Measurements from ENCODE around the gene TRABD2B. TPM values are rescaled to one million over a fixed set of nuclear protein-coding genes. Genes with fewer than 3 reads are reported as not detected.

TRABD2B gene
- total RNA-seq, 1 experiment from 2014 or later = 10.3 TPM

DNA sequence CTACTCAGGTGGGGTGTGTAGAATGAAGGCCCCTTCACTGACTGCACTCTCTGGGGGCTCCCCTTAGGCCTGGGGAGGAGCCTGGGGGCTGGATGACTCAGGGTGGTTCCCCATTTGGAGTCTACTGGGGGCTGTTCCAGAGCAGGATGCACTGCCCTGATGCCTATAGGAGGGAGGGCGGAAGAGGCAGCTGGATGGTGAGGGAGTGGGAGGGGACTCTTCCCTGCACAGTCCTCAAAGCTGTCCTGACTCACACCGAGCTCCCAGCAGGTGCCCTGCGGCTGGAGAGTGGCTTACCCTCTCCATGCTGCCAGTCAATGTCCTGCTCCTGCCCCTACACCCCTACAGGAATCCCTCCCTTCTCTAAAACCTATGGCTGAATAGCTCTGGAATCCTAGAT is 204.4 kb downstream of the TRABD2B start:
- ChIA-PET POLR2A (no interaction called here), CTCF (no interaction called here)
- no peaks in the 10 kb centered on the region for H3K9me3 Mint-ChIP-seq
- no peaks in the 10 kb centered on the region for H3K27me3 Mint-ChIP-seq (ENCODE audit: low read depth)
- no peak overlapping the region for H3K4me3 Mint-ChIP-seq
- no peak for DNase-seq (ENCODE audit: low spot score)
- TF ChIP-seq, protein P1, sequence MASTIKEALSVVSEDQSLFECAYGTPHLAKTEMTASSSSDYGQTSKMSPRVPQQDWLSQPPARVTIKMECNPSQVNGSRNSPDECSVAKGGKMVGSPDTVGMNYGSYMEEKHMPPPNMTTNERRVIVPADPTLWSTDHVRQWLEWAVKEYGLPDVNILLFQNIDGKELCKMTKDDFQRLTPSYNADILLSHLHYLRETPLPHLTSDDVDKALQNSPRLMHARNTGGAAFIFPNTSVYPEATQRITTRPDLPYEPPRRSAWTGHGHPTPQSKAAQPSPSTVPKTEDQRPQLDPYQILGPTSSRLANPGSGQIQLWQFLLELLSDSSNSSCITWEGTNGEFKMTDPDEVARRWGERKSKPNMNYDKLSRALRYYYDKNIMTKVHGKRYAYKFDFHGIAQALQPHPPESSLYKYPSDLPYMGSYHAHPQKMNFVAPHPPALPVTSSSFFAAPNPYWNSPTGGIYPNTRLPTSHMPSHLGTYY (CRISPR knock-in tag; IDR thresholded peaks at IDR 0.05) = no peak
- TF ChIP-seq TP53 (CRISPR knock-in tag; IDR thresholded peaks at IDR 0.05) (no peak), OVOL2 (CRISPR knock-in tag; IDR thresholded peaks at IDR 0.05; ENCODE audit: borderline replicate concordance) (no peak), ESRRA (CRISPR knock-in tag; IDR thresholded peaks at IDR 0.05; ENCODE audit: borderline replicate concordance) (no peak), SMAD3 (CRISPR knock-in tag; IDR thresholded peaks at IDR 0.05; ENCODE audit: borderline replicate concordance) (no peak), TEAD4 (CRISPR knock-in tag; IDR thresholded peaks at IDR 0.05) (no peak), GTF2I (CRISPR knock-in tag; conservative IDR thresholded peaks at IDR 0.05) (no peak), EMX1 (CRISPR knock-in tag; IDR thresholded peaks at IDR 0.05) (no peak), RORB (CRISPR knock-in tag; IDR thresholded peaks at IDR 0.05) (no peak), JUN (CRISPR knock-in tag; IDR thresholded peaks at IDR 0.05) (no peak), FOXP1 (CRISPR knock-in tag; IDR thresholded peaks at IDR 0.05; ENCODE audit: borderline replicate concordance) (no peak), CBFB (CRISPR knock-in tag; IDR thresholded peaks at IDR 0.05; ENCODE audit: low read depth) (no peak), MYBL2 (CRISPR knock-in tag; IDR thresholded peaks at IDR 0.05) (no peak), ETV6 (CRISPR knock-in tag; IDR thresholded peaks at IDR 0.05) (no peak), ZNF317 (CRISPR knock-in tag; IDR thresholded peaks at IDR 0.05; ENCODE audit: borderline replicate concordance, low read depth) (no peak), GRHL2 (CRISPR knock-in tag; IDR thresholded peaks at IDR 0.05; ENCODE audit: insufficient replicate concordance, severe bottlenecking) (no peak)
- TF ChIP-seq, protein P2, sequence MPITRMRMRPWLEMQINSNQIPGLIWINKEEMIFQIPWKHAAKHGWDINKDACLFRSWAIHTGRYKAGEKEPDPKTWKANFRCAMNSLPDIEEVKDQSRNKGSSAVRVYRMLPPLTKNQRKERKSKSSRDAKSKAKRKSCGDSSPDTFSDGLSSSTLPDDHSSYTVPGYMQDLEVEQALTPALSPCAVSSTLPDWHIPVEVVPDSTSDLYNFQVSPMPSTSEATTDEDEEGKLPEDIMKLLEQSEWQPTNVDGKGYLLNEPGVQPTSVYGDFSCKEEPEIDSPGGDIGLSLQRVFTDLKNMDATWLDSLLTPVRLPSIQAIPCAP (CRISPR knock-in tag; IDR thresholded peaks at IDR 0.05) = no peak
- TF ChIP-seq, protein P3, sequence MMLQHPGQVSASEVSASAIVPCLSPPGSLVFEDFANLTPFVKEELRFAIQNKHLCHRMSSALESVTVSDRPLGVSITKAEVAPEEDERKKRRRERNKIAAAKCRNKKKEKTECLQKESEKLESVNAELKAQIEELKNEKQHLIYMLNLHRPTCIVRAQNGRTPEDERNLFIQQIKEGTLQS (CRISPR knock-in tag; conservative IDR thresholded peaks at IDR 0.05) = no peak
- TF ChIP-seq, protein P4, sequence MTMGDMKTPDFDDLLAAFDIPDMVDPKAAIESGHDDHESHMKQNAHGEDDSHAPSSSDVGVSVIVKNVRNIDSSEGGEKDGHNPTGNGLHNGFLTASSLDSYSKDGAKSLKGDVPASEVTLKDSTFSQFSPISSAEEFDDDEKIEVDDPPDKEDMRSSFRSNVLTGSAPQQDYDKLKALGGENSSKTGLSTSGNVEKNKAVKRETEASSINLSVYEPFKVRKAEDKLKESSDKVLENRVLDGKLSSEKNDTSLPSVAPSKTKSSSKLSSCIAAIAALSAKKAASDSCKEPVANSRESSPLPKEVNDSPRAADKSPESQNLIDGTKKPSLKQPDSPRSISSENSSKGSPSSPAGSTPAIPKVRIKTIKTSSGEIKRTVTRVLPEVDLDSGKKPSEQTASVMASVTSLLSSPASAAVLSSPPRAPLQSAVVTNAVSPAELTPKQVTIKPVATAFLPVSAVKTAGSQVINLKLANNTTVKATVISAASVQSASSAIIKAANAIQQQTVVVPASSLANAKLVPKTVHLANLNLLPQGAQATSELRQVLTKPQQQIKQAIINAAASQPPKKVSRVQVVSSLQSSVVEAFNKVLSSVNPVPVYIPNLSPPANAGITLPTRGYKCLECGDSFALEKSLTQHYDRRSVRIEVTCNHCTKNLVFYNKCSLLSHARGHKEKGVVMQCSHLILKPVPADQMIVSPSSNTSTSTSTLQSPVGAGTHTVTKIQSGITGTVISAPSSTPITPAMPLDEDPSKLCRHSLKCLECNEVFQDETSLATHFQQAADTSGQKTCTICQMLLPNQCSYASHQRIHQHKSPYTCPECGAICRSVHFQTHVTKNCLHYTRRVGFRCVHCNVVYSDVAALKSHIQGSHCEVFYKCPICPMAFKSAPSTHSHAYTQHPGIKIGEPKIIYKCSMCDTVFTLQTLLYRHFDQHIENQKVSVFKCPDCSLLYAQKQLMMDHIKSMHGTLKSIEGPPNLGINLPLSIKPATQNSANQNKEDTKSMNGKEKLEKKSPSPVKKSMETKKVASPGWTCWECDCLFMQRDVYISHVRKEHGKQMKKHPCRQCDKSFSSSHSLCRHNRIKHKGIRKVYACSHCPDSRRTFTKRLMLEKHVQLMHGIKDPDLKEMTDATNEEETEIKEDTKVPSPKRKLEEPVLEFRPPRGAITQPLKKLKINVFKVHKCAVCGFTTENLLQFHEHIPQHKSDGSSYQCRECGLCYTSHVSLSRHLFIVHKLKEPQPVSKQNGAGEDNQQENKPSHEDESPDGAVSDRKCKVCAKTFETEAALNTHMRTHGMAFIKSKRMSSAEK (CRISPR knock-in tag; IDR thresholded peaks at IDR 0.05; ENCODE audit: borderline replicate concordance) = no peak
- TF ChIP-seq, protein P5, sequence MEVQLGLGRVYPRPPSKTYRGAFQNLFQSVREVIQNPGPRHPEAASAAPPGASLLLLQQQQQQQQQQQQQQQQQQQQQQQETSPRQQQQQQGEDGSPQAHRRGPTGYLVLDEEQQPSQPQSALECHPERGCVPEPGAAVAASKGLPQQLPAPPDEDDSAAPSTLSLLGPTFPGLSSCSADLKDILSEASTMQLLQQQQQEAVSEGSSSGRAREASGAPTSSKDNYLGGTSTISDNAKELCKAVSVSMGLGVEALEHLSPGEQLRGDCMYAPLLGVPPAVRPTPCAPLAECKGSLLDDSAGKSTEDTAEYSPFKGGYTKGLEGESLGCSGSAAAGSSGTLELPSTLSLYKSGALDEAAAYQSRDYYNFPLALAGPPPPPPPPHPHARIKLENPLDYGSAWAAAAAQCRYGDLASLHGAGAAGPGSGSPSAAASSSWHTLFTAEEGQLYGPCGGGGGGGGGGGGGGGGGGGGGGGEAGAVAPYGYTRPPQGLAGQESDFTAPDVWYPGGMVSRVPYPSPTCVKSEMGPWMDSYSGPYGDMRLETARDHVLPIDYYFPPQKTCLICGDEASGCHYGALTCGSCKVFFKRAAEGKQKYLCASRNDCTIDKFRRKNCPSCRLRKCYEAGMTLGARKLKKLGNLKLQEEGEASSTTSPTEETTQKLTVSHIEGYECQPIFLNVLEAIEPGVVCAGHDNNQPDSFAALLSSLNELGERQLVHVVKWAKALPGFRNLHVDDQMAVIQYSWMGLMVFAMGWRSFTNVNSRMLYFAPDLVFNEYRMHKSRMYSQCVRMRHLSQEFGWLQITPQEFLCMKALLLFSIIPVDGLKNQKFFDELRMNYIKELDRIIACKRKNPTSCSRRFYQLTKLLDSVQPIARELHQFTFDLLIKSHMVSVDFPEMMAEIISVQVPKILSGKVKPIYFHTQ (CRISPR knock-in tag; IDR thresholded peaks at IDR 0.05) = no peak
- no peaks in the 10 kb centered on the region for H3K4me1 Mint-ChIP-seq
- H3K36me3 Mint-ChIP-seq = no peaks in the 10 kb centered on the region
- H3K27ac Mint-ChIP-seq = no peak overlapping the region
- ATAC-seq = no peak; the same call in 1 of the 2 replicates

Measured in WTC11 (cell line).